GM23248 (cell line): ENCODE data around the gene ACSS1.

Experiments
- EZH2 ChIP-seq: fragments of 200-600 bp; sonication (generic); IDR thresholded peaks from 2 replicates; pipeline ENCODE4 v1.6.1; 2018; ENCODE audit warnings: antibody characterized with exemption, mild to moderate bottlenecking; ENCODE audit not compliant: insufficient read depth, poor library complexity, severe bottlenecking
- EZH2phosphoT487 ChIP-seq: fragments of 200-600 bp; sonication (generic); IDR thresholded peaks from 2 replicates; pipeline ENCODE4 v1.6.1; 2018; ENCODE audit warnings: antibody characterized with exemption, moderate library complexity, mild to moderate bottlenecking, low read depth; ENCODE audit not compliant: insufficient read depth

GRCh38 chr20:25032478-25033264 lies 25.3 kb downstream of the ACSS1 start:
- TF ChIP-seq EZH2 (no peak), EZH2phosphoT487 (no peak)
